Neural crest cell (in vitro differentiated cells): ENCODE measurements around the gene ATG3. TPM values are rescaled to one million over a fixed set of nuclear protein-coding genes. Genes with fewer than 3 reads are reported as not detected.

Source experiments
- DNase-seq: peaks from one replicate; pipeline ENCODE4 v3.0.0; 2021; ENCODE audit warnings: low read depth, mixed read lengths, low spot score
- H3K27ac Mint-ChIP-seq: one replicate; pipeline ENCODE4 v1.8.0; 2021; ENCODE audit warnings: mild to moderate bottlenecking, mixed read lengths; ENCODE audit not compliant: unreplicated experiment
- H3K27me3 Mint-ChIP-seq: 2 replicates; pipeline ENCODE4 v1.8.0; 2021; ENCODE audit warnings: low read depth, mild to moderate bottlenecking, mixed read lengths
- H3K36me3 Mint-ChIP-seq: 2 replicates; pipeline ENCODE4 v1.8.0; 2021; ENCODE audit warnings: low read depth, mild to moderate bottlenecking, mixed read lengths
- H3K4me1 Mint-ChIP-seq: 2 replicates; pipeline ENCODE4 v1.8.0; 2021; ENCODE audit warnings: mixed read lengths
- H3K4me3 Mint-ChIP-seq: one replicate; pipeline ENCODE4 v1.8.0; 2021; ENCODE audit warnings: mild to moderate bottlenecking, mixed read lengths
- H3K9me3 Mint-ChIP-seq: 2 replicates; pipeline ENCODE4 v1.8.0; 2021; ENCODE audit warnings: mixed read lengths
- total RNA-seq: library from RNA; stranded (reverse); gene quantifications from 2 replicates; pipeline ENCODE4 v1.2.1, GENCODE V29; 2021
- TF ChIP-seq, protein P1 (sequence below): fragments of 200-600 bp; sonication (generic); conservative IDR thresholded peaks from 2 replicates; pipeline ENCODE4 v1.5.0; 2021; ENCODE audit warnings: antibody characterized with exemption, mild to moderate bottlenecking

Gene ATG3
- total RNA-seq, 1 donor from 2014 or later: 46.1 TPM

DNA sequence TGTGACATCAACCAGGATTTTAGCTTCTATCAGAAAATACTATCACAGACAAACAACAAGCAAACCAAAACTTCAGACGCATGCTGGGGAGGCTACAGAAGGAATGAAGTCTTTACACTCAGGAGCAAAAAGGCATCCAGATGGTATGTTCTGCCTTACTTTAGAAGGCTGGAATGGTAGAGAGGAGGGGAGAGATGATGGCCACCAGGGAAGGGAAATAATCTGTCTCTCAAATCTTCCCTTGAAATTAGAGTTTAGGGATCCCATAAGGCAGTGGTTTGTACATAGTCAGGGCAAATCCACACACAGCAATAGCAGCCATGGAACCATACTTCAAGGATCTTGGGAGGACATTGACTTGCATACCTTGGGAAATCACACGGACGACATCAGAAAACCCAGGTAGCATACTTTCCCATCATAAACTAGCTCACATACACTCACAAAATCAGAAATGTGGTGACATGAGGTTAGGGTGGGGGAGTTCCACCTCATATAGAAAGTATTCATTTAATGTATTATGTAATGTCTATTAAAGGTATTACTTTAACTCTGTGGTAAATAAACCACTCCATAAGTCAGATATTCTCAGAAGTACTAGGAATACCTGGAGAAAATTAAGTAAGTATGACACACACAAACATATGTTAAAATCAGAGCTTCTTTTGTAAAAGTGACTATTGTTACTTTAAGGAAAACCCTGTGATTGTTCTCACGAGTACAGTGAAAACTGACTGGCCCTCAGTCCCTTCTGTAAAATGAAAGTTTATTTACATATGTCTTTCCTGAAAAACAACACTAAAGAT is 71.9 kb downstream of the ATG3 start:
- H3K9me3 Mint-ChIP-seq: peaks cover 4% of the 10 kb centered on the region
- H3K36me3 Mint-ChIP-seq: peaks cover 4% of the 10 kb centered on the region
- DNase-seq: no peak
- TF ChIP-seq, protein P1, sequence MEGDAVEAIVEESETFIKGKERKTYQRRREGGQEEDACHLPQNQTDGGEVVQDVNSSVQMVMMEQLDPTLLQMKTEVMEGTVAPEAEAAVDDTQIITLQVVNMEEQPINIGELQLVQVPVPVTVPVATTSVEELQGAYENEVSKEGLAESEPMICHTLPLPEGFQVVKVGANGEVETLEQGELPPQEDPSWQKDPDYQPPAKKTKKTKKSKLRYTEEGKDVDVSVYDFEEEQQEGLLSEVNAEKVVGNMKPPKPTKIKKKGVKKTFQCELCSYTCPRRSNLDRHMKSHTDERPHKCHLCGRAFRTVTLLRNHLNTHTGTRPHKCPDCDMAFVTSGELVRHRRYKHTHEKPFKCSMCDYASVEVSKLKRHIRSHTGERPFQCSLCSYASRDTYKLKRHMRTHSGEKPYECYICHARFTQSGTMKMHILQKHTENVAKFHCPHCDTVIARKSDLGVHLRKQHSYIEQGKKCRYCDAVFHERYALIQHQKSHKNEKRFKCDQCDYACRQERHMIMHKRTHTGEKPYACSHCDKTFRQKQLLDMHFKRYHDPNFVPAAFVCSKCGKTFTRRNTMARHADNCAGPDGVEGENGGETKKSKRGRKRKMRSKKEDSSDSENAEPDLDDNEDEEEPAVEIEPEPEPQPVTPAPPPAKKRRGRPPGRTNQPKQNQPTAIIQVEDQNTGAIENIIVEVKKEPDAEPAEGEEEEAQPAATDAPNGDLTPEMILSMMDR: no peak
- no peak overlapping the region for H3K27ac Mint-ChIP-seq
- no peaks in the 10 kb centered on the region for H3K27me3 Mint-ChIP-seq
- peaks cover 5% of the 10 kb centered on the region for H3K4me1 Mint-ChIP-seq
- no peak overlapping the region for H3K4me3 Mint-ChIP-seq

DNA sequence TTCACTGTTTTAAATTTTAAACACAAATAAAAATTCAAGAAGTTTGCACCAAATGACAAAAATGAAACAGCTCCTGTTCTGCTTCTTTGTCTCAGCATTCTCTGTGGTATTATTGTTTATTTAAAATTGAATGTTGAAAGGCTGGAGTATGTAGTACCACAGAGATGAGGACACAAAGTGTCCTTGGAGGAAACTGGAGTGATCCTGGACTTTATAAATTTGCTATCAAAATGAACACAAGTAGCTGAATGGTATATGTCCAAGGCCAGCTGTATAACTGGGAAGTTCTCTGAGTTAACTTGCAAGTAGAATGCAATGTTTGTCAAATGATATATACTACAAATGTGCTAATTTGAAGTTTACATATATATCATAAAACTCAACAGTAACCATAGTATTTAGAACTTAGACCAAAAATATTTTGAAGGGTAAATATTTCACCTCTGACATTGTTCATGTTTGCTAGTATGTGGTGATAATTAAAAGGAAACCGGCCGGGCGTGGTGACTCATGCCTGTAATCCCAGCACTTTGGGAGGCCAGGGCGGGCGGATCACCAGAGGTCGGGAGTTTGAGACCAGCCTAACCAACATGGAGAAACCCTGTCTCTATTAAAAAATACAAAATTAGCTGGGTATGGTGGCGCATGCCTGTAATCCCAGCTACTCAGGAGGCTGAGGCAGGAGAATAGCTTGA is 74.8 kb downstream of the ATG3 start:
- H3K4me3 Mint-ChIP-seq: no peak overlapping the region
- DNase-seq: no peak
- TF ChIP-seq, protein P1: no peak
- no peak overlapping the region for H3K27ac Mint-ChIP-seq
- H3K4me1 Mint-ChIP-seq: peaks cover 8% of the 10 kb centered on the region
- H3K9me3 Mint-ChIP-seq: no peaks in the 10 kb centered on the region
- H3K36me3 Mint-ChIP-seq: no peaks in the 10 kb centered on the region
- H3K27me3 Mint-ChIP-seq: no peaks in the 10 kb centered on the region

DNA sequence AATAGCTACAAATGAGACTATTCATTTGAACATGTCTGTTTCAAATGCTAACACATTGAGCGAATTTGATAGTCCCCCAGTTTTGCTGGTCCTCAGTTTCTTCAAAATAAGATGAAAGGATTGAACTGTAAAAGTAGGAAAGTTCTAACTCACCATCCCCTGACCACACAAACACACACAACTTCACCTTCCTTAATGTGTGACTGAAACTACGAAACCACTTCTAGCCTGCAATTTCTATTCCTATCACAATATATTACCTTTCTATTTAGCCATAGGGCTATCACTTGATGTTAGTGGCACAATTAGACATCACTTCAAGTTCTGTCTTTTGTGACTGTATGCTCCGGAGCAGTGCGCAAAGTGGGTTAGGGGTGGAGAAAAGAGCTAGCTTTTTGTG is 77.4 kb downstream of the ATG3 start:
- DNase-seq: no peak
- TF ChIP-seq, protein P1: no peak
- no peaks in the 10 kb centered on the region for H3K36me3 Mint-ChIP-seq
- H3K4me1 Mint-ChIP-seq: peaks cover 22% of the 10 kb centered on the region
- peaks cover 2% of the 10 kb centered on the region for H3K9me3 Mint-ChIP-seq
- no peak overlapping the region for H3K4me3 Mint-ChIP-seq
- H3K27me3 Mint-ChIP-seq: no peaks in the 10 kb centered on the region
- H3K27ac Mint-ChIP-seq: no peak overlapping the region

DNA sequence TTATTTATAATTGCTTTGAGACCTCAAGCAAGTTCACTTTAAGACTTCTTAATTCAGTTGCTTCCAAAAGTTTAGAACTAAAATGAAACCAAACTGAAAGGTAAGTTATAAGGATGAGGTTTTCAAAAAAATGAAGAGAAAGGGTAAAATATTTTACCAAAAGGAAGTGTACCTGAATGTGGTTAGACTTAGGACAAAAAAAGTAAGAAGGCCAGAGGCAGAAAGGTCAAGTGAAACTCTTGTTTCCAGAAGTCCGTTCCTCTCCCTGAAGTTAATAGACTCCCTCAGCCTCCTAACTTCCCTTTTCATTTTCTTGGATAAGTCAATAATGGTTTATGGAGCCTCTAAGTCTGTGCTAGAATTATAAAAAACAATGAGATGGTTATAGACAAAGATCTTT is 79.1 kb downstream of the ATG3 start:
- peaks cover 19% of the 10 kb centered on the region for H3K4me1 Mint-ChIP-seq
- H3K27me3 Mint-ChIP-seq: no peaks in the 10 kb centered on the region
- H3K4me3 Mint-ChIP-seq: no peak overlapping the region
- no peak for DNase-seq
- no peak overlapping the region for H3K27ac Mint-ChIP-seq
- H3K9me3 Mint-ChIP-seq: peaks cover 2% of the 10 kb centered on the region
- TF ChIP-seq, protein P1: no peak
- H3K36me3 Mint-ChIP-seq: no peaks in the 10 kb centered on the region

Other genes starting within 250 kb of the ATG3 start
- gene CD200, start 228.8 kb downstream of the ATG3 start, total RNA-seq: 66.7 and 67.0 TPM in 2 replicates
- gene BTLA, start 62.5 kb downstream of the ATG3 start, total RNA-seq: not detected in 2 replicates
- 44.9 and 47.6 TPM in 2 replicates for gene SLC35A5, start 83 bp upstream of the ATG3 start, total RNA-seq
- gene CCDC80, start 79.2 kb upstream of the ATG3 start, total RNA-seq: 42.1 and 49.8 TPM in 2 replicates